ENCODE data around the gene SGTA.

- TF ChIP-seq CTCF (conservative IDR thresholded peaks at IDR 0.05; ENCODE audit: low read depth, low read length): no peak
- TF ChIP-seq MAFK (IDR thresholded peaks at IDR 0.05; ENCODE audit: low read depth, low read length): no peak
- TF ChIP-seq CEBPB (IDR thresholded peaks at IDR 0.05; ENCODE audit: low read depth, low read length): no peak
- TF ChIP-seq RAD21 (IDR thresholded peaks at IDR 0.05; ENCODE audit: low read length): no peak
- TF ChIP-seq RFX5 (IDR thresholded peaks at IDR 0.05; ENCODE audit: low read depth, low read length): no peak
- TF ChIP-seq POLR2A (IDR thresholded peaks at IDR 0.05; ENCODE audit: low read depth, low read length): no peak
- no peak for TF ChIP-seq BHLHE40 (IDR thresholded peaks at IDR 0.05; ENCODE audit: low read depth, low read length)
- TF ChIP-seq MXI1 (IDR thresholded peaks at IDR 0.05; ENCODE audit: borderline replicate concordance, low read depth, low read length): no peak
- TF ChIP-seq RCOR1 (IDR thresholded peaks at IDR 0.05; ENCODE audit: insufficient replicate concordance, low read length): no peak
Measured at GRCh38 chr19:2793126-2793525, 10.1 kb upstream of the SGTA start.

Measured in IMR-90 (cell line).